OCI-LY3 (cell line): ENCODE data around the gene CAMK1D.

Experiments used
- H2AFZ ChIP-seq: fragments of 200-600, 300-600 bp; shearing (Covaris generic); 2 replicates; pipeline ENCODE4 v1.6.0; 2014; ENCODE audit warnings: antibody characterized with exemption, low read depth, low read length
- H3K27ac ChIP-seq: fragments of 200-600, 300-600 bp; sonication (generic); 2 replicates; pipeline ENCODE4 v1.5.1; 2014; ENCODE audit warnings: mild to moderate bottlenecking, low read length, moderate library complexity, mixed read lengths
- H3K27me3 ChIP-seq: fragments of 200-600, 300-600 bp; sonication (generic); 2 replicates; pipeline ENCODE4 v1.6.1; 2014; ENCODE audit warnings: low read depth, low read length, mixed read lengths
- H3K36me3 ChIP-seq: fragments of 200-600, 300-600 bp; sonication (generic); replicated peaks from 2 replicates; pipeline ENCODE3; 2014; ENCODE audit warnings: low read depth, low read length, mixed read lengths
- H3K4me1 ChIP-seq: fragments of 300-600, 200-600 bp; sonication (generic); 2 replicates; pipeline ENCODE4 v1.6.1; 2014; ENCODE audit warnings: low read length, mixed read lengths
- H3K4me2 ChIP-seq: fragments of 200-600, 300-600 bp; sonication (generic); 2 replicates; pipeline ENCODE4 v1.6.1; 2014; ENCODE audit warnings: low read length, mixed read lengths
- H3K4me3 ChIP-seq: fragments of 300-600, 200-600 bp; sonication (generic); 2 replicates; pipeline ENCODE4 v1.5.1; 2014; ENCODE audit warnings: antibody characterized with exemption, mild to moderate bottlenecking, low read length, moderate library complexity
- H3K79me2 ChIP-seq: fragments of 300-600, 200-600 bp; shearing (Covaris generic); 2 replicates; pipeline ENCODE4 v1.6.1; 2014; ENCODE audit warnings: mild to moderate bottlenecking, low read length, mixed read lengths
- H3K9ac ChIP-seq: fragments of 300-600, 200-600 bp; shearing (Covaris generic); 2 replicates; pipeline ENCODE4 v1.6.0; 2014; ENCODE audit warnings: mild to moderate bottlenecking, low read length, moderate library complexity
- H3K9me3 ChIP-seq: fragments of 200-600, 300-600 bp; shearing (Covaris generic); 2 replicates; pipeline ENCODE4 v1.6.1; 2014; ENCODE audit warnings: low read length, mixed read lengths; ENCODE audit not compliant: insufficient read depth
- H4K20me1 ChIP-seq: fragments of 200-600, 300-600 bp; sonication (generic); 2 replicates; pipeline ENCODE4 v1.6.1; 2016; ENCODE audit warnings: low read length, mixed read lengths; ENCODE audit not compliant: insufficient read depth
- CTCF ChIP-seq: fragments of 200-600, 300-600 bp; sonication (generic); IDR thresholded peaks from 2 replicates; pipeline ENCODE4 v1.5.1; 2014; ENCODE audit warnings: antibody characterized with exemption, low read length, low read depth
- EZH2phosphoT487 ChIP-seq: fragments of 200-600 bp; shearing (Covaris generic); IDR thresholded peaks from 2 replicates; pipeline ENCODE4 v1.6.1; 2018; ENCODE audit warnings: antibody characterized with exemption, mixed run types, low read depth

Gene CAMK1D

GRCh38 chr10:12484941-12485805 is 135.8 kb downstream of the CAMK1D start:
- no peak for TF ChIP-seq EZH2phosphoT487
- TF ChIP-seq CTCF = peak; percentile 42

DNA sequence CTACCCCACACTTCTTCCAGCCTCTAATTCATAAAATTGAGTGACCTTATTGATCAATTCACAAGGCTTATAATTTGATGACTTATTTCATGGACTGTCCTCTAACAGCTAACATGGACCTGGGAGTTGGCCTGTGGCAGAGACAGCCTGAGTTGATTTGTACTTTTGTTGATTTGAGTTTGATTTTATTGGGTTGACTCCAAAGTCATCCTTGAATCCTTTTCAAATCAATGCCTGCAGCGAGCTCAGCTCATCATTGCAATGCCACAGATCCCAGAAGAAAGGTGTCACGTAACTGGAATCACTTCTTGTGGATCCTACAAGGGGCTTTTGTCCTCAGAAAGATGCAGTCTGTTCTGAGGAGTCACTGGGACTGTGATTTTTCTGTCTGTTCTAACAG is 138.0 kb downstream of the CAMK1D start:
- peaks cover 26% of the 10 kb centered on the region for H3K4me1 ChIP-seq
- H3K27ac ChIP-seq = no peak overlapping the region
- H3K79me2 ChIP-seq = peaks cover 47% of the 10 kb centered on the region
- TF ChIP-seq EZH2phosphoT487 (no peak), CTCF (no peak)
- H3K36me3 ChIP-seq = peaks cover 3% of the 10 kb centered on the region
- no peaks in the 10 kb centered on the region for H3K27me3 ChIP-seq
- no peaks in the 10 kb centered on the region for H3K9me3 ChIP-seq
- H4K20me1 ChIP-seq = peaks cover 52% of the 10 kb centered on the region
- H3K4me2 ChIP-seq = no peak overlapping the region
- H3K9ac ChIP-seq = no peak overlapping the region
- H3K4me3 ChIP-seq = no peak overlapping the region
- H2AFZ ChIP-seq = no peak overlapping the region

More at GRCh38 chr10:12484941-12485805, 135.8 kb downstream of the CAMK1D start:
- peaks cover 56% of the 10 kb centered on the region for H4K20me1 ChIP-seq
- H3K4me2 ChIP-seq = peak overlapping the region; percentile 90
- no peaks in the 10 kb centered on the region for H3K27me3 ChIP-seq
- peaks cover 3% of the 10 kb centered on the region for H3K36me3 ChIP-seq
- H3K27ac ChIP-seq = peak overlapping the region; percentile 60
- H3K79me2 ChIP-seq = peaks cover 40% of the 10 kb centered on the region
- peak overlapping the region; percentile 23; the same call in 1 of the 2 replicates for H3K9ac ChIP-seq
- no peaks in the 10 kb centered on the region for H3K9me3 ChIP-seq
- H2AFZ ChIP-seq = no peak overlapping the region
- H3K4me1 ChIP-seq = peaks cover 33% of the 10 kb centered on the region
- H3K4me3 ChIP-seq = peak overlapping the region; percentile 72

GRCh38 chr10:12488626-12489025 is 139.3 kb downstream of the CAMK1D start:
- Histone ChIP-seq H3K4me1 (peaks cover 20% of the 10 kb centered on the region), H3K27ac (no peak overlapping the region), H3K36me3 (no peaks in the 10 kb centered on the region), H3K4me3 (no peak overlapping the region), H2AFZ (no peak overlapping the region), H3K9me3 (no peaks in the 10 kb centered on the region), H3K9ac (no peak overlapping the region), H3K27me3 (no peaks in the 10 kb centered on the region), H3K4me2 (no peak overlapping the region), H3K79me2 (peaks cover 55% of the 10 kb centered on the region), H4K20me1 (peaks cover 56% of the 10 kb centered on the region)
- no peak for TF ChIP-seq EZH2phosphoT487
- no peak for TF ChIP-seq CTCF

DNA sequence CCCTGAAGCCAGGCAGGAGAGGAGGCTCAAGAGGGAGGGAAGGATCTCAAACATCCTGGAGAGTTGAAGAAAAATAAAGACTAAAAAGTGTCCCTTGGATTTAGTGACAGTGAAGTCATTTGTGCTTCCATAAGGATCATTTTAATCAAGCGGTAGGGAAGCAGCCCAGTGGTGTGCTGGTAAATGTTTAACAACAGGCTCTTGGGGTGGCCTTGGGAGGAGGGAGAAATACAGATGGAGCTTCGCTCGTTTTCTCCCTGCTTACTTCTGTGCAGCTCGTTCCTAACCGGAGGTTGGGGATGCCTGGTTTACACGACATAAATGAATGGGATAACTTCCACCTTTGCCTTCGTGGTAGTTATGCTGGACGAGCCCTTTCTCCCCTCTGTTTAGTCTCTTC is 140.0 kb downstream of the CAMK1D start:
- no peaks in the 10 kb centered on the region for H3K27me3 ChIP-seq
- peaks cover 48% of the 10 kb centered on the region for H3K79me2 ChIP-seq
- H3K27ac ChIP-seq = no peak overlapping the region
- no peaks in the 10 kb centered on the region for H3K36me3 ChIP-seq
- H3K4me3 ChIP-seq = no peak overlapping the region
- peaks cover 57% of the 10 kb centered on the region for H4K20me1 ChIP-seq
- no peak for TF ChIP-seq EZH2phosphoT487
- TF ChIP-seq CTCF = no peak
- peaks cover 15% of the 10 kb centered on the region for H3K4me1 ChIP-seq
- no peaks in the 10 kb centered on the region for H3K9me3 ChIP-seq
- H3K9ac ChIP-seq = no peak overlapping the region
- no peak overlapping the region for H2AFZ ChIP-seq
- no peak overlapping the region for H3K4me2 ChIP-seq
